Loucy (cell line): Measurements from ENCODE around the gene IARS2.
A peak's percentile ranks its signal among the peaks of the same experiment; 100 is the strongest.

Experiments
- H2AFZ ChIP-seq: fragments of 200-600 bp; sonication (generic); 2 replicates; pipeline ENCODE4 v1.6.0; 2016; ENCODE audit warnings: antibody characterized with exemption, mild to moderate bottlenecking, low read length, moderate library complexity
- H3F3A ChIP-seq: fragments of 200-600 bp; 2 replicates; pipeline ENCODE4 v1.6.0; 2016; ENCODE audit warnings: antibody characterized with exemption, low read depth, mild to moderate bottlenecking
- H3K27me3 ChIP-seq: fragments of 200-600 bp; sonication (generic); 2 replicates; pipeline ENCODE4 v1.6.1; 2014; ENCODE audit warnings: low read length, mild to moderate bottlenecking; ENCODE audit not compliant: insufficient read depth, poor library complexity, severe bottlenecking
- H3K36me3 ChIP-seq: fragments of 200-600 bp; sonication (generic); 2 replicates; pipeline ENCODE4 v1.6.1; 2016; ENCODE audit warnings: low read length; ENCODE audit not compliant: insufficient read depth
- H3K4me1 ChIP-seq: fragments of 200-600 bp; sonication (generic); 2 replicates; pipeline ENCODE4 v1.5.1; 2014; ENCODE audit warnings: low read length, mild to moderate bottlenecking; ENCODE audit not compliant: insufficient read depth, poor library complexity, severe bottlenecking
- H3K4me2 ChIP-seq: fragments of 200-600 bp; sonication (generic); 2 replicates; pipeline ENCODE4 v1.6.0; 2014; ENCODE audit warnings: antibody characterized with exemption, low read length, low read depth, mild to moderate bottlenecking; ENCODE audit not compliant: poor library complexity, severe bottlenecking
- H3K4me3 ChIP-seq: fragments of 200-600 bp; sonication (generic); 2 replicates; pipeline ENCODE4 v1.5.1; 2014; ENCODE audit warnings: low read length, mild to moderate bottlenecking, mixed read lengths; ENCODE audit not compliant: poor library complexity, severe bottlenecking
- H3K79me2 ChIP-seq: fragments of 200-600 bp; sonication (generic); 2 replicates; pipeline ENCODE4 v1.6.1; 2014; ENCODE audit warnings: low read length; ENCODE audit not compliant: insufficient read depth
- H3K9ac ChIP-seq: fragments of 200-600 bp; sonication (generic); 2 replicates; pipeline ENCODE4 v1.6.0; 2014; ENCODE audit warnings: mild to moderate bottlenecking, low read depth, low read length, moderate library complexity; ENCODE audit not compliant: poor library complexity, severe bottlenecking
- H3K9me2 ChIP-seq: fragments of 200-600 bp; sonication (generic); replicated peaks from 2 replicates; pipeline ENCODE4 v1.6.1; 2016; ENCODE audit warnings: low read depth, low read length, mixed read lengths
- H3K9me3 ChIP-seq: fragments of 200-600 bp; sonication (generic); 2 replicates; pipeline ENCODE4 v1.6.1; 2014; ENCODE audit warnings: mild to moderate bottlenecking, antibody characterized with exemption, low read length, low read depth; ENCODE audit not compliant: insufficient read depth
- H4K20me1 ChIP-seq: fragments of 200-600 bp; sonication (generic); 2 replicates; pipeline ENCODE4 v1.6.0; 2014; ENCODE audit warnings: antibody characterized with exemption, low read length, mild to moderate bottlenecking; ENCODE audit not compliant: insufficient read depth, poor library complexity, severe bottlenecking
- CTCF ChIP-seq: fragments of 200-600 bp; sonication (generic); conservative IDR thresholded peaks from 2 replicates; pipeline ENCODE4 v1.5.1; 2014; ENCODE audit warnings: mild to moderate bottlenecking, antibody characterized with exemption, low read length
- EZH2phosphoT487 ChIP-seq: fragments of 200-600 bp; IDR thresholded peaks from 2 replicates; pipeline ENCODE4 v1.6.1; 2018; ENCODE audit warnings: antibody characterized with exemption, mild to moderate bottlenecking, moderate library complexity, borderline replicate concordance

IARS2 gene

GRCh38 chr1:220123066-220123465 is 29.1 kb downstream of the IARS2 start:
- Histone ChIP-seq H3K79me2 (no peaks in the 10 kb centered on the region), H3K9me3 (no peaks in the 10 kb centered on the region), H3K27me3 (no peaks in the 10 kb centered on the region), H3F3A (0 out of 2 replicates have a peak, but pooled peaks cover 4% of the 10 kb centered on the region), H3K4me1 (no peaks in the 10 kb centered on the region), H2AFZ (no peak overlapping the region), H4K20me1 (no peaks in the 10 kb centered on the region), H3K9me2 (no peaks in the 10 kb centered on the region), H3K4me3 (no peak overlapping the region), H3K9ac (no peak overlapping the region), H3K36me3 (peaks cover 33% of the 10 kb centered on the region), H3K4me2 (no peak overlapping the region)
- TF ChIP-seq EZH2phosphoT487: no peak

DNA sequence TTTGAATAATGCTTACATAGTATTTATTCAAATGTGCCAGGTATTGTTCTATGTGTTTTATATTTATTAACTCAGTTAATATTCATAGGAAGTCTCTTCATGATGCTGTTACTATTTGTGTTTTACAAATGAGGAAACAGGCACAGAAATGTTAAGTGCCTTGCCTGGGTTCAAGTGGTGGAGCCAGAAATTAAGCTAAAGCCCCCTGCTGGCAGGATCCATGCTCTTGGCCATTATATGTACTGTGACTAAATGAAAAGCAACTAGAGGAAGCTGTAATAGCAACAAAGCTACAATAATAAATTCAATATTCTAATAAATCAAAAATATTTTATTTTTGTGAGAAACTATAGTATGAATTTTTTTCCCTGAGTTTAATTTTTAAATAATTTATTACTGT is 30.0 kb downstream of the IARS2 start:
- H3K9ac ChIP-seq: no peak overlapping the region
- H2AFZ ChIP-seq: no peak overlapping the region
- no peaks in the 10 kb centered on the region for H3K9me2 ChIP-seq
- no peak overlapping the region for H3K4me2 ChIP-seq
- H3K27me3 ChIP-seq: no peaks in the 10 kb centered on the region
- no peaks in the 10 kb centered on the region for H3K79me2 ChIP-seq
- no peak for TF ChIP-seq EZH2phosphoT487
- TF ChIP-seq CTCF: peak; percentile 57
- no peak overlapping the region for H3K4me3 ChIP-seq
- 0 out of 2 replicates have a peak, but pooled peaks cover 4% of the 10 kb centered on the region for H3F3A ChIP-seq
- no peaks in the 10 kb centered on the region for H4K20me1 ChIP-seq
- peaks cover 34% of the 10 kb centered on the region for H3K36me3 ChIP-seq
- H3K4me1 ChIP-seq: no peaks in the 10 kb centered on the region
- no peaks in the 10 kb centered on the region for H3K9me3 ChIP-seq

GRCh38 chr1:220124542-220124941 is 30.6 kb downstream of the IARS2 start:
- Histone ChIP-seq H3F3A (0 out of 2 replicates have a peak, but pooled peaks cover 4% of the 10 kb centered on the region), H3K9ac (no peak overlapping the region), H3K4me3 (no peak overlapping the region), H3K36me3 (peaks cover 34% of the 10 kb centered on the region), H3K27me3 (no peaks in the 10 kb centered on the region), H2AFZ (no peak overlapping the region), H3K4me1 (no peaks in the 10 kb centered on the region), H3K79me2 (no peaks in the 10 kb centered on the region), H3K9me3 (no peaks in the 10 kb centered on the region), H3K4me2 (no peak overlapping the region), H4K20me1 (no peaks in the 10 kb centered on the region), H3K9me2 (no peaks in the 10 kb centered on the region)
- no peak for TF ChIP-seq CTCF
- no peak for TF ChIP-seq EZH2phosphoT487

DNA sequence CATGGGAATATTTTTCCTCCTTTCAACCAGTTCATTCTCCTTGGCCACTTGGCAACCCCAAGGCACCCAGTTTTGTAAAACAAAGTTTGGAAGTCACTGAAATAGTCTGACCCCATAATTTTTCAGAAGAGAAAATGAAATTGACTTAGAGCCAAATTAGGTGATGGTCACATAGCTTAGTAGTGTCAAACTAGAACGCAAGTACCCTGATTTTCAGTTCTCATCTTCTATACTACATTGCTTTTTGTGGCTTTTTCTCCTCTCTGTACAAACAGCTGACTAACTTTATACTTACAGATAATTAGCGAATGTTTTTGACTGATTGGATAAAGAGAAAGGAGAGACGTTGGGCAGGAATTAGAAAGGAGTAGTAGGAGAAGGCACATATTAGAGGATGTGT is 33.1 kb downstream of the IARS2 start:
- Histone ChIP-seq H3K9ac (no peak overlapping the region), H3K9me3 (no peaks in the 10 kb centered on the region)
- TF ChIP-seq CTCF (no peak), EZH2phosphoT487 (no peak)

More for the DNA sequence above, 33.1 kb downstream of the IARS2 start:
- Histone ChIP-seq H3K79me2 (no peaks in the 10 kb centered on the region), H3K4me3 (no peak overlapping the region), H3K36me3 (peaks cover 36% of the 10 kb centered on the region), H3K27me3 (no peaks in the 10 kb centered on the region), H2AFZ (no peak overlapping the region), H3F3A (0 out of 2 replicates have a peak, but pooled peaks cover 4% of the 10 kb centered on the region), H3K9me2 (no peaks in the 10 kb centered on the region), H3K4me2 (no peak overlapping the region), H4K20me1 (no peaks in the 10 kb centered on the region), H3K4me1 (no peaks in the 10 kb centered on the region)
